Measurements from ENCODE around the gene TSPAN4.

TSPAN4 gene

GRCh38 chr11:802018-802617, 40.5 kb upstream of the TSPAN4 start:
- DNase-seq (ENCODE audit: low read depth in 1 of 2, low spot score in 1 of 2) = no peak
- Histone ChIP-seq H3K27me3 (ENCODE audit: insufficient read depth, poor library complexity, severe bottlenecking) (no peaks in the 10 kb centered on the region), H3K27ac (replicated peaks) (no peak overlapping the region), H3K4me3 (replicated peaks; ENCODE audit: insufficient read depth, low read length) (no peak overlapping the region)
- no peak for TF ChIP-seq POLR2AphosphoS5 (IDR thresholded peaks at IDR 0.05; ENCODE audit: low read depth)
- TF ChIP-seq GABPA (IDR thresholded peaks at IDR 0.05; ENCODE audit: low read depth) = no peak
- TF ChIP-seq, protein P1, sequence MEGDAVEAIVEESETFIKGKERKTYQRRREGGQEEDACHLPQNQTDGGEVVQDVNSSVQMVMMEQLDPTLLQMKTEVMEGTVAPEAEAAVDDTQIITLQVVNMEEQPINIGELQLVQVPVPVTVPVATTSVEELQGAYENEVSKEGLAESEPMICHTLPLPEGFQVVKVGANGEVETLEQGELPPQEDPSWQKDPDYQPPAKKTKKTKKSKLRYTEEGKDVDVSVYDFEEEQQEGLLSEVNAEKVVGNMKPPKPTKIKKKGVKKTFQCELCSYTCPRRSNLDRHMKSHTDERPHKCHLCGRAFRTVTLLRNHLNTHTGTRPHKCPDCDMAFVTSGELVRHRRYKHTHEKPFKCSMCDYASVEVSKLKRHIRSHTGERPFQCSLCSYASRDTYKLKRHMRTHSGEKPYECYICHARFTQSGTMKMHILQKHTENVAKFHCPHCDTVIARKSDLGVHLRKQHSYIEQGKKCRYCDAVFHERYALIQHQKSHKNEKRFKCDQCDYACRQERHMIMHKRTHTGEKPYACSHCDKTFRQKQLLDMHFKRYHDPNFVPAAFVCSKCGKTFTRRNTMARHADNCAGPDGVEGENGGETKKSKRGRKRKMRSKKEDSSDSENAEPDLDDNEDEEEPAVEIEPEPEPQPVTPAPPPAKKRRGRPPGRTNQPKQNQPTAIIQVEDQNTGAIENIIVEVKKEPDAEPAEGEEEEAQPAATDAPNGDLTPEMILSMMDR (IDR thresholded peaks at IDR 0.05; ENCODE audit: insufficient read depth, low read length) = no peak
- TF ChIP-seq SPI1 (IDR thresholded peaks at IDR 0.05; ENCODE audit: borderline replicate concordance, low read depth) = no peak

DNA sequence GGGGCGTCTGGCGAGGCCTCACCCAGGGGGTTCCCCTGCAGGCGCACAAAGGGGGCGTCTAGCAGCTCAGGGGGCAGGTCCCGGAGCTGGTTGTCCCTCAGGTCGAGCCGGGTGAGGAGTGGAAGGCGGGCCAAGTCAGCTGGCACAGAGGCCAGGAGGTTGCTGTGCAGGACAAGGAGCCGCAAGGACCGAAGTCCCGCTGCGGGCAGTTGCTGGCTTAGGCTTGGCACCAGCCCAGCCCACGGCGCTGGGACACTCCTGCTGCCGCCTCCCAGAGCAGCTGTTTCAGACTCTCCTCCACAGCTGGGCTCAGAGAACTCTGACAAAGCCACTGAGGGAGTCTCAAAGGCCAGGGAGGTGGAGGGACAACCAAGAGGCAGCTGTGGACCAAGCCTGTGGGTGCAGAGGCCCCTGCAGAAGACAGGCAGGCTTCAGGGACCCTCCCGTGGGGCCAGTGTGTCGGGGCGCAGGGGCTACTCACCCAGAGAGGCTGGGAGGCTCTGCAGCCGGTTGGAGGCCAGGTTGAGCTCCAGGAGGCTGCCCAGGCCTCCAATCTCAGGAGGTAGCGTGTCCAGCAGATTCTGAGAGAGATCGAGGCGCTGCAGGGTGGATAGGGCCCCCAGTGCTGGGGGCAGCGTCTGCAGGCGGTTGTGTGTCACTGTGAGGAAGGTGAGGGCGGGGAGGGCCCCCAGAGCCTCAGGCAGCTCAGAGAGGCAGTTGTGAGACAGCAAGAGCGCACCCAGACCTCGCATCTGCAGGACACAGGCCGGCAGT, 39.8 kb upstream of the TSPAN4 start:
- no peak overlapping the region for H3K4me3 ChIP-seq (replicated peaks; ENCODE audit: insufficient read depth, low read length)
- TF ChIP-seq, protein P1 (IDR thresholded peaks at IDR 0.05; ENCODE audit: insufficient read depth, low read length) = no peak
- no peak for TF ChIP-seq SPI1 (IDR thresholded peaks at IDR 0.05; ENCODE audit: borderline replicate concordance, low read depth)
- TF ChIP-seq GABPA (IDR thresholded peaks at IDR 0.05; ENCODE audit: low read depth) = no peak
- TF ChIP-seq, protein P2, sequence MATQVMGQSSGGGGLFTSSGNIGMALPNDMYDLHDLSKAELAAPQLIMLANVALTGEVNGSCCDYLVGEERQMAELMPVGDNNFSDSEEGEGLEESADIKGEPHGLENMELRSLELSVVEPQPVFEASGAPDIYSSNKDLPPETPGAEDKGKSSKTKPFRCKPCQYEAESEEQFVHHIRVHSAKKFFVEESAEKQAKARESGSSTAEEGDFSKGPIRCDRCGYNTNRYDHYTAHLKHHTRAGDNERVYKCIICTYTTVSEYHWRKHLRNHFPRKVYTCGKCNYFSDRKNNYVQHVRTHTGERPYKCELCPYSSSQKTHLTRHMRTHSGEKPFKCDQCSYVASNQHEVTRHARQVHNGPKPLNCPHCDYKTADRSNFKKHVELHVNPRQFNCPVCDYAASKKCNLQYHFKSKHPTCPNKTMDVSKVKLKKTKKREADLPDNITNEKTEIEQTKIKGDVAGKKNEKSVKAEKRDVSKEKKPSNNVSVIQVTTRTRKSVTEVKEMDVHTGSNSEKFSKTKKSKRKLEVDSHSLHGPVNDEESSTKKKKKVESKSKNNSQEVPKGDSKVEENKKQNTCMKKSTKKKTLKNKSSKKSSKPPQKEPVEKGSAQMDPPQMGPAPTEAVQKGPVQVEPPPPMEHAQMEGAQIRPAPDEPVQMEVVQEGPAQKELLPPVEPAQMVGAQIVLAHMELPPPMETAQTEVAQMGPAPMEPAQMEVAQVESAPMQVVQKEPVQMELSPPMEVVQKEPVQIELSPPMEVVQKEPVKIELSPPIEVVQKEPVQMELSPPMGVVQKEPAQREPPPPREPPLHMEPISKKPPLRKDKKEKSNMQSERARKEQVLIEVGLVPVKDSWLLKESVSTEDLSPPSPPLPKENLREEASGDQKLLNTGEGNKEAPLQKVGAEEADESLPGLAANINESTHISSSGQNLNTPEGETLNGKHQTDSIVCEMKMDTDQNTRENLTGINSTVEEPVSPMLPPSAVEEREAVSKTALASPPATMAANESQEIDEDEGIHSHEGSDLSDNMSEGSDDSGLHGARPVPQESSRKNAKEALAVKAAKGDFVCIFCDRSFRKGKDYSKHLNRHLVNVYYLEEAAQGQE (IDR thresholded peaks at IDR 0.05; ENCODE audit: insufficient replicate concordance, low read depth) = no peak
- TF ChIP-seq POLR2AphosphoS5 (IDR thresholded peaks at IDR 0.05; ENCODE audit: low read depth) = no peak
- DNase-seq (ENCODE audit: low read depth in 1 of 2, low spot score in 1 of 2) = no peak
- no peak overlapping the region for H3K27ac ChIP-seq (replicated peaks)
- no peaks in the 10 kb centered on the region for H3K27me3 ChIP-seq (ENCODE audit: insufficient read depth, poor library complexity, severe bottlenecking)

DNA sequence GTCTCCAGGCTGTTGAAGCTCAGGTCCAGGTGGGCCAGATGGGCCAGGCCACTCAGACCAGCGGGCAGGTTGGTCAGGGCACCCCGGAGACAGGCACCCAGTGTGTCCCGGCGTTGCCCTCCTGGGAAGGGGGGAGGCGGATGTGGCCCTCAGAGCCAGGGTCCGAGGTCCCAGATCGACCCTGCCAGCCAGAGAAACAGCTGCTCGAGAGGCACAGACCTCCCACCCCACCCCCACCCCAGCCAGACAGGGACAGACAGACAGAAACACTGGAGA, 39.2 kb upstream of the TSPAN4 start:
- H3K4me3 ChIP-seq (replicated peaks; ENCODE audit: insufficient read depth, low read length) = no peak overlapping the region
- no peak for DNase-seq (ENCODE audit: low read depth in 1 of 2, low spot score in 1 of 2)
- TF ChIP-seq, protein P2 (IDR thresholded peaks at IDR 0.05; ENCODE audit: insufficient replicate concordance, low read depth) = no peak
- TF ChIP-seq GABPA (IDR thresholded peaks at IDR 0.05; ENCODE audit: low read depth) (no peak), POLR2AphosphoS5 (IDR thresholded peaks at IDR 0.05; ENCODE audit: low read depth) (no peak), SPI1 (IDR thresholded peaks at IDR 0.05; ENCODE audit: borderline replicate concordance, low read depth) (no peak)
- TF ChIP-seq, protein P1 (IDR thresholded peaks at IDR 0.05; ENCODE audit: insufficient read depth, low read length) = no peak
- no peak overlapping the region for H3K27ac ChIP-seq (replicated peaks)
- no peaks in the 10 kb centered on the region for H3K27me3 ChIP-seq (ENCODE audit: insufficient read depth, poor library complexity, severe bottlenecking)
